NCI-H226 (cell line): Measurements from ENCODE around the gene ZNF407.

Experiments
- DNase-seq: peaks from one replicate; pipeline ENCODE4 v3.0.0-alpha.2; 2015

ZNF407 gene

DNA sequence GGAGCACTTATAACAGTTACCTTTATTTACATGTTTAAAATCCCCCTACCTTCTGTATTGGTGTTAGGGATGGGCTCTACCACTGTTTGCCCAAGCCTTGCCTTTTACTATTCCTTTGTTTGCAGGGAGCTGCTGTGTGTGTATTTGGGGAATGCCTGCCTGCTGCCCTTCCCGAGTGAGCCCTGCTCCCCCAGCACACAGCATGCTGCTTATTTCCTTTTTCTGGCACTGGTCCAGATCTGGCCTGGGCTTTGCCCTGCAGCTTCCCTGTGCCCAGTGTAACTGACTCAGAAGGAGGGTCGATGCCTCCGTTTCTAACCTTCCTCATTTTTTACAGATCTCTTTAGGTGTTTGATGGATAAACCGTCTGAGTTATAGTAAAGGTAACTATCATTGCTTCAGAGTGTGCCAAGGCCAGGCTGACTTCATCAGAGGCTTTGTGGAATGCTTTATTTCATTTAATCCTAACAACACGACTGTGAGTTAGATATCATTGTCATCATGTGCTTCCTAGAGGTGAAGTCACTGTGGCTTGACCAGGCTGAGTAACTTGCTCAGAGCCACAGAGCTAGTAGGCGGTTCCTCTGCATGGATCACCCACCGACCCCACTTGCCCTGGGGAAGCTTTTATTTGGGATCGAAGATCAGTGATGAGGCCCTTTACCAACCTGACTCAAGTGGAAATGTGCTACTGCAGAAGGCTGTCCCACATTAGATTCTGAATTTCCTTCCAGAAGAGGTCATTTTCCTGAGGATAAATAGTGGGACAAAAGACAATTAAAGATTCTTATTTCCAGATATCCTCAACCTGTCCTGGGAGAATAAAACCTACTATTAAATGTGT is 238.8 kb downstream of the ZNF407 start:
- peak; percentile 1 for DNase-seq

DNA sequence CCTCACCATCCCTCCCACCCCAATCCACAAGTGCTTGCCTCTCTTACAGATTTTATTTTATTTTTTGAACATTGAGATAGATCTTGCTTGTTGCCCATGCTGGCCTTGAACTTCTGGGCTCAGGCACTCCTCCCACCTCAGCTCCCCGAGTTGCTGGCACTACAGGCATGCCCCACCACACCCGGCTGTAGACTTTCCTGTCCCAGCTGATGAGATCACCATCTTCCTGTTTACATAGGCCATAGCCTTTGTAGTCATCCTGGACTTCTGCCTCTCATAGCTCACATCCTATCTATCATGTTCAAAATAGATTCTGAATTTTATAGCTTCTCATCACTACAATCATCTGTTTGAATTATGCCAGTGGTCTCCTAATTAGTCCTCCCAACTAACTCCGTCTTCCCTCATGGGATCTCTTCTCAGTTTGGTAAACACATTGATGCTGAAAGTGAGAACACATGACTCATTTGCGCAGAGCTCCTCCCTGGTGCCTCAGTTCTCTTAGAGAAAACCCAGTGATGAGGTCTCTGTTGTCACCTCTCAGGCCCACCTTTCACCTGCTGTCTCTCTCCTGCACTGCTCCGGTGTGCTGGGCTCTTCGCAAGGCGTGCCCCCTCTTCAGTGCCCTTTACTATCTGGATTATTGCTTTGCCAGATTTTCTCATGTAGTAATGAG is 243.0 kb downstream of the ZNF407 start:
- DNase-seq: peak; percentile 29

GRCh38 chr18:74841248-74841647 is 243.6 kb downstream of the ZNF407 start:
- no peak for DNase-seq

- DNase-seq: no peak
Measured at GRCh38 chr18:74849301-74849700, 251.6 kb downstream of the ZNF407 start.

DNA sequence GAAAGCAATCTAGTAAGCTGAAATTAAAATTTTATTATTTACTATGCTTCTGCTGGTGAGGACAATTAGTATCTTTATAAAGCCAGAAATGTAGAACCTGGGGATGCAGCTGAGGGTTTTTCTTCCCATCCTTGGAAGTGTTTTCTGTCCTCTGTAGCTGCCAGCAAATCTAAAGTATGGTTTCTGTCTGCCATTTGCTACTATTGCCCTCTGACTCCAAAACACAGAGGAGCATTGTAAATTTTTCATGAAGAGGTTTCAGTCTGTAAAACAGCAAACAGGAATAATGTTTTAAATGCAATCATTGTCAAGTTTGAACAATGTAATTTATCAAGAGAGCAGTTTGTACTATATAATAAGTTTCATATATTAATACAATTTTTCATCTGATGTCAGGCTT is 258.8 kb downstream of the ZNF407 start:
- DNase-seq: no peak

- no peak for DNase-seq
Measured at GRCh38 chr18:74856928-74857327, 259.3 kb downstream of the ZNF407 start.

GRCh38 chr18:74857901-74858300 is 260.2 kb downstream of the ZNF407 start:
- DNase-seq: no peak

- DNase-seq: peak; percentile 32
Measured at GRCh38 chr18:74861154-74861553, 263.5 kb downstream of the ZNF407 start.

DNA sequence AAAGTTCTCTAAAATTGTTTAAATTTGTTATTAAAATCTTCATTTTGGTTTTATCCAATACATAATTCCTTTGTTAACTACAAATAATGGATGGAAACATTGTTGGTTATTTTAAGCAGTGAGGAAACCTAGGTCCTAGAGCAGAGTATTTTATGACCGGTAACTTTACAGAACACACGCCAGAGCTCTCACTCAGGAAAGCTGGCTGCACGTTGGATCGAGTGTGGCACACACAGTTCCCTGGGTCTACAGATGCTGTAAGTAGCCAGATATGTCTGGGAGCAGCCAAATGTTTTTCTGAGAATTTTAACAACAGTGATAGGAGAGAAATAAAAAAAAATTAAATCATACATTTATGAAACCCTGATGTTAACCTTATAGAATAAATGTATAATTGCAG is 264.4 kb downstream of the ZNF407 start:
- DNase-seq: no peak

DNA sequence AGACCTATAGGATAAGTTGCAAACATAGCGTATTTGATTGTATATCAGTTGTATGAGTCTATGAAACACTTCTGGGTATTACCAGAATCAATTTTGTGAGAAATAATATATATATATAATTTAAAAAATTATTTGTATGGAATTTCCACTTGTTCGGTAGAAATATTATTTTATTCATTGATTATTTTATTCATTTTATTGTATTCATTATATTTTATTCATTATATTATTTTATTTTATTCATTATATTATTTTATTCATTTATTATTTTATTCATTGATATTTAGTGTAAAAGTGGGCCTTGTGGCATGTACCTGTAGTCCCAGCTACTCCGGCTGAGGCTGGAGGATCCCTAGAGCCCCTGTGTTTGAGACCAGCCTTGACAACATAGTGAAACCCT is 268.9 kb downstream of the ZNF407 start:
- DNase-seq: no peak

GRCh38 chr18:74868461-74868860 is 270.8 kb downstream of the ZNF407 start:
- no peak for DNase-seq

GRCh38 chr18:74869904-74870863 is 272.5 kb downstream of the ZNF407 start:
- DNase-seq: no peak

- DNase-seq: no peak
Measured at GRCh38 chr18:74870950-74871349, 273.3 kb downstream of the ZNF407 start.

DNA sequence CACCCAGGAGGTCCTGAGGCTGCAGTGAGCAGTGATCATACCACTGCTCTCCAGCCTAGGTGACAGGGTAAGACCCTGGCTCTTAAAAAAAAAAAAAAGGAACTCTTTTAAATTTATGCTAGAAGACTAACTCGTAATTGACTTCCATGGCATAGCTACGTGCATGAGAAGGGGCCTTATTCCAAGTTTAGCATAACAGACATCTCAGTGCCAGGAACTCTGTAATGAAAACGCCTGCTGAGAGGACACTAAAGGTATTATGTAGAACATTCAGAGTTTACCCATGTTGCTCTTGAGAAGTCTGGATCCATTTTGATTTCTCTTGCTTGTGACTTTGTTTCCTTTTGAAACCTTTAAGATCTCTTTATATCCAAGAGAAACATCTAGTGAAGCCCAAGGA is 276.0 kb downstream of the ZNF407 start:
- DNase-seq: no peak

DNA sequence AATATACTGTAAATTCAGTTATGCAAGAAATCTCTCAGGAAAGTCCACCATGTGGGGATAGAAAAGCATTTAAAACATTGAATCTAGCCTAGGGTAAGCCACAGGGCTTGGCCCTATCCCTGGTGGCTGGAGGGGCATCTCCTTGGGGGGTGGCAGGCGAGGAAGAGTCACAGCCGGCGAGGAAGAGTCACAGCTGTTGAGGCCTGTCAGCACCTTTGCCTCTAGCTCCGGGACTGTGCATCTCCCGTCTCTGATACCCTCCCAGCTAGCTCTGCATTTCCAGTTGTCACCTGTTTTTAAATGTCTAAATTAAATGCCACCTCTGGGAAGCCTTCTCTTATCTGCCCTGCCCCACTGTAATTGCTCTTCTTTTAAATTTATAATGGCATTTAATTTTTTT is 276.7 kb downstream of the ZNF407 start:
- no peak for DNase-seq

DNA sequence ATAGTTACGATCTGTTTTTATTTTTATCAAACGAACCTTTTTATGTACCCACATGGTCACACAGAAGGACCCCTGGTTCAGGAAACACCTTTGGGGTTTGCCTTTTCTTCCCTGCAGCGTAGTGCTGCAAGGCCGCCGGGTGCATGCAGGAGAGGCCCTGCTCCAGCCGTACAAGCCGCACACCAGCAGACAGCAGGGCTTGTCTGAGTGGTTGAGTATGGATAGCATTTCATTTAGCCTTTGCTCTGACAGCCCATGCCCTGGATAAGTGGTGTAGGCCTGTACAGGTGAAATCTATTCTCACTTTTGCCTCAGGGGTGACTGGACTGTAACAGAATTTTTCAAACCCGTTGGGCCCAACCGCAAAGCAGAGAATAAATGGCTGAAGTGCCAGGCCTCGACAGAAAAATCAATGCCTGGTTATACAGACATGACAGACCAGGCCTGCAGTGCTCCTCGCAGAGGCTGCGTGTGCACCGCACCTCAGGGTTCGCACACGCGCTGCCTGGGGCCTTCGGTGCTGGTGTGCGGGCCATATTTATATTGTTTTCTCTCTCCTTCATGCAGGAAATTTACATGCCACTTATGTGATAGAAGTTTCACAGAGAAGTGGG is 279.1 kb downstream of the ZNF407 start:
- DNase-seq: no peak

- DNase-seq: no peak
Measured at GRCh38 chr18:74878267-74878666, 280.6 kb downstream of the ZNF407 start.

DNA sequence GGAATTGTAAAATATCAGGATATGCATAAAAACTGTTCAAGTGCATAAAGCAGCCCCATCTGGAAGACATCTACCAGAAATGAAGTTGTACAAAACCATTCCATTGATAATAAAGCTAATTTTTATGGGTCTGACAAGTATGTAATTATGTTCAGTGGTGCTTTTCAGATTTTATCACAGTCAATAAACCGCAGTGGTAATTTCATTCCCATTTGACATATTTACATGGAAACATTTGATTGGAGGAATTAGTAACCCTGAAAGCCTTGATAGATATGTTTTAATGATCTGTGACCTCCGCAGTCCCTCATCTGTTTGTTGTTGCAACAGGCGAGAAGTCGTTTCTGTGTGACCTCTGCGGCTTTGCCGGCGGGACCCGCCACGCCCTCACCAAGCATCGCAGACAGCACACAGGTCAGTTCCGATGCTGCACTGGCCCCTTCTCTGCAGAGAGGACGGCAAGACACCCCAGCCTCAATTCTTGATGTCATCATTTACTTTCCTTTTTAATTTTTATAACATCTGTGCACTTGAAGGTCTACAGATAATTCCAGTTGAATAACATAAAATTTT is 283.1 kb downstream of the ZNF407 start:
- no peak for DNase-seq

DNA sequence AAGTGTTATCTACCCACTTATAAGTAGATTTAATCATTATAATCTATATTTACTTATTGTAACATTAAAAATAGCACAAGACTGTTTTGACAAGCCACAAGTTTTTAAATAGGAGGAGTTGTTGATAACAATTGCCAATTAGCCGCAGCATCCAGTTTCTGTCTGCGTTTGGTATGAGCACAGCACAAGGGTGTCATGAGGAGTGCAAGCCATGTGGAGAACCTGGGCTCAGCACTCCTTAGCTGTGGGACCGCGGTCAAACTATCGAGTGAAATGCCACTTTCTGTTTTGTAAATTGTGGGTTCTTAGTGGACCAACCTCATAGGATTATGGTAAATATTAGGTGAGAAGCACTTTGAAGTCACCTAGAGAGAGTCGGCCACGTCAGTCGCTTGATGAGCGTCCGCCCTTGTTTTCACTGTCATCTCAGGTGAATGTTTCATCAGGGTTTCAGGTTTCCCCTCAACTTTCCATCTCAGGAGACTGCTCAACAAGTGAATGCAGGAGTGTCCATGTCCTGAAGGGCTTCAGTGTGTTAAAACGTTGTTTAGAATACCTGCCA is 294.5 kb downstream of the ZNF407 start:
- no peak for DNase-seq

- no peak for DNase-seq
Measured at GRCh38 chr18:74895686-74896085, 298.0 kb downstream of the ZNF407 start.

- no peak for DNase-seq
Measured at GRCh38 chr18:74896390-74896991, 298.8 kb downstream of the ZNF407 start.
